22Rv1 (cell line): ENCODE results near the gene PHF21A.

Experiments used
- ZFX ChIP-seq: fragments of 450-650 bp; IDR thresholded peaks from 2 replicates; pipeline ENCODE4 v1.6.1; 2017; ENCODE audit warnings: antibody characterized with exemption, borderline replicate concordance
- TF ChIP-seq, protein P1 (sequence below): fragments of 450-650 bp; IDR thresholded peaks from 2 replicates; pipeline ENCODE4 v1.5.1; 2017; ENCODE audit warnings: mild to moderate bottlenecking

DNA sequence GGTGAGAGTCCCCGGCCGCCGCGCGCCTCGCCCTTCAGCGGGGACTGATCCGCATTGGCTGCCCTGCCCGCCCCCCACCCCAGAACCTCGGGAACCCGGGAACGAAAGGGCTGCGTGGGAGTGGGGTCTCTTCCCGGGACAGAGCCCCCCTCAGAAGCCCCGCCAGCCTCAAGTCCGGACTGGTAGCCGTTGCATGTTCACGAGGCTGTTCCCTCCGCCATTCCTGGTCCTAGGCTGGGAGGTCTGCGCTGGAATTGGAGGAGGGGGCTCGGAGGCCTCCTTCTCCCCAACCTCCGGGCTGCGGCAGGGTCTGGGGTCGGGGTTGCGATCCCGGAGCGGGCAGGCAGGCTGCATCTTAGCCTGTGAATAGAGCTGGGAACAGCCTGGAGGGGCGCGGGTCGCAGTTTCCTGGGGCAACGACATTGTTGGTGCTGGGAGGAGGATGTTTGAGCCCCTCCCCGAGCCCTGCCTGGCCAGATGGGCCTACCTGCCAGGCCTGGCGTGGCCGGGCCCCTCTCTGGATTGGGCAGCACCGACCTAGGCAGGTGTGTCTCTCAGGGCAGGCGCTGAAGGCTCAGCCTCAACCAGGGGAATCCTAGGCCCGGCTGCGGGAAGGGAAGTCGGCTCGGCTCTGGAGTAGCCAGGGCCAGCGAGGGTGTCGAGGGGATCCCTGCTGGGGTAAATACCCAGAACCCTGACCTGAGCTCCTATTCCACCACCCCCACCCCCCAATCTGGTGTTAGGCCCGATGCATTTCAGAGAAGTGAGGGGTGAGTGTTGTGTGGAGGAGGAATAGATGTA, 235.1 kb downstream of the PHF21A start:
- TF ChIP-seq, protein P1, sequence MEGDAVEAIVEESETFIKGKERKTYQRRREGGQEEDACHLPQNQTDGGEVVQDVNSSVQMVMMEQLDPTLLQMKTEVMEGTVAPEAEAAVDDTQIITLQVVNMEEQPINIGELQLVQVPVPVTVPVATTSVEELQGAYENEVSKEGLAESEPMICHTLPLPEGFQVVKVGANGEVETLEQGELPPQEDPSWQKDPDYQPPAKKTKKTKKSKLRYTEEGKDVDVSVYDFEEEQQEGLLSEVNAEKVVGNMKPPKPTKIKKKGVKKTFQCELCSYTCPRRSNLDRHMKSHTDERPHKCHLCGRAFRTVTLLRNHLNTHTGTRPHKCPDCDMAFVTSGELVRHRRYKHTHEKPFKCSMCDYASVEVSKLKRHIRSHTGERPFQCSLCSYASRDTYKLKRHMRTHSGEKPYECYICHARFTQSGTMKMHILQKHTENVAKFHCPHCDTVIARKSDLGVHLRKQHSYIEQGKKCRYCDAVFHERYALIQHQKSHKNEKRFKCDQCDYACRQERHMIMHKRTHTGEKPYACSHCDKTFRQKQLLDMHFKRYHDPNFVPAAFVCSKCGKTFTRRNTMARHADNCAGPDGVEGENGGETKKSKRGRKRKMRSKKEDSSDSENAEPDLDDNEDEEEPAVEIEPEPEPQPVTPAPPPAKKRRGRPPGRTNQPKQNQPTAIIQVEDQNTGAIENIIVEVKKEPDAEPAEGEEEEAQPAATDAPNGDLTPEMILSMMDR: no peak
- no peak for TF ChIP-seq ZFX
